HG03025 (cell line): ENCODE measurements around the gene CTPS2.
"Not testable (repeated sequence)": the region's sequence is repeated elsewhere in the genome, so short reads cannot be mapped to it uniquely, and the experiment has no call there.

Source experiments
- ATAC-seq: cut with Tn5 transposase; IDR thresholded peaks from one replicate; pipeline ENCODE4 v1.9.1; 2021; ENCODE audit warnings: mild to moderate bottlenecking, moderate library complexity; ENCODE audit not compliant: unreplicated experiment, low FRiP score

The CTPS2 gene

DNA sequence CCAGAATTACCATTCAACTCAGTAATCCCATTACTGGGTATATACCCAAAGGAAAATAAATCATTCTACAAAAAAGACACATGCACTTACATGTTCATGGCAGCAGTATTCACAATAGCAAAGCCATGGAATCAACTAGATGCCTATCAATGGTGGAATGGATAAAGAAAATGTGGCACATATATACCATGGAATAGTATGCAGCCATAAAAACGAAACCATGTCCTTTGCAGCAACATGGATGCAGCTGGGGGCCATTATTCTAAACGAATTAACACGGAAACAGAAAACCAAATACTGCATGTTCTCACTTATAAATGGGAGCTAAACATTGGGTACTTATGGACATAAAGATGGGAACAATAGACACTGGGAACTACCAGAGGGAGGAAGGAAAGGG lies 101.8 kb downstream of the CTPS2 start:
- not testable (repeated sequence) for ATAC-seq

DNA sequence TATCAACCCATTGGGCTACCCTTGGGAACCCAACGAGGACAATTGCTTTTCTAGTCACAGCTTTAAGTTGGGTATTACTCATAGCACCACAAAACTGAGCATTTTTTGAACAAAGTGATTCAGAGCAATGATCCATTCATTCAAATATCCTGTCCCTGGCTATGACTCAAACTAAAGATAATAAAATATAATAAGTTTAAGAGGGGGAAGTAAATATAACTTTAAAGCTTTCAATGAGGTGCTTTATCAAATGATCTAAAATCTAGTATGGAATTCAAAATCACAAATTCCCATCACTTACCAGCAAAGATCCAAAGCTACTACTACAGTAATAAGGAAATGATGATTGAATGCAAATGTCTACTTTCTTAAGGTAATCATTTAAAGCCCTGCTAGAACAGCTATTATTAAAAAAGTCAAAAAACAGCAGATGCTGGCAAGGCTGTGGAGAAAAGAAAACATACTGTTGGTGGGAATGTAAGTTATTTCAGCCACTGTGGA lies 102.3 kb downstream of the CTPS2 start:
- ATAC-seq, result no peak

DNA sequence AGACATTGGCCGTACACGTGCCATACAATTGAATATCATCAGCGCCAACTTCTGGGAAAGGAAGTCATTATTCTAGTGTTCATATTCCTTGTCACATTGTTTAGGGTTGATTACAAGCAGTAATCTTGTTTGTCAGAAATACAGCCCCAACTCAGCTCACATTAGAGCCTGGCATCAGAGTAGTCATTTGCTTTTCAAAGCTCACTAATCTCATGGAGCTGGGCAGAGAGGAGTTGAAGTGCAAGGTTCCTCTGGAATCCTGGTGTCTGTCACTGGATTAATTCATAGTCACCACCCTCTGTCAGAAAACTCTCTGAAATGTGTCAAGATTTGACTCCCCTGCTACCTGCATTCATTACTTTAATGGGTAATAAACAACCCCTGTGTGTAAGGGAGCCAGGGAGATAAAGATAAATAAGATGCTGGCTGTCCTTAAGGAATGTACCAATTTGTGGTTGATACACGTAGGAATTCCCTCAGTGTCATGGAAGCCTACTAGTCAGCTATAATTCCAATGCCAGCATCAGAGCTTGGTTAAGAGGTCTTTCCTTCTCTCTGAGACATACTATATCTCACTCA lies 106.2 kb downstream of the CTPS2 start:
- no peak for ATAC-seq

DNA sequence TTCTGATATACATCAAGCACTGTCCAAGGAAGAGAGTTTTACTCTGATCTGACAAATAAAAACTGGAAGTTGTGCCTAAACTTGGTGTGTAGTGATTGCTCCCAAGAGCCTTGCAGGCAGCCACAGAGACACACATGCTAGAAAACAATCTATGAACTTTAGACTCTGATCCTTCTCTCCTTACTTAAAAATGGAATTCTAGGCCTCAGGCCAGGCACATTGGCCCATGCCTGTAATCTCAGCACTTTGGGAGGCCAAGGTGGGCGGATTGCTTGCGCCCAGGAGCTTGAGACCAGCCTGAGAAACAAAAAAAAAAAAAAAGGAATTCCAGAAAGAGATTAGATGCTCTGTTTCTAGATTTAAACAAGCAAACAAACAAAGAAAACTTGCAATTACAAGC lies 108.1 kb downstream of the CTPS2 start:
- no peak for ATAC-seq

DNA sequence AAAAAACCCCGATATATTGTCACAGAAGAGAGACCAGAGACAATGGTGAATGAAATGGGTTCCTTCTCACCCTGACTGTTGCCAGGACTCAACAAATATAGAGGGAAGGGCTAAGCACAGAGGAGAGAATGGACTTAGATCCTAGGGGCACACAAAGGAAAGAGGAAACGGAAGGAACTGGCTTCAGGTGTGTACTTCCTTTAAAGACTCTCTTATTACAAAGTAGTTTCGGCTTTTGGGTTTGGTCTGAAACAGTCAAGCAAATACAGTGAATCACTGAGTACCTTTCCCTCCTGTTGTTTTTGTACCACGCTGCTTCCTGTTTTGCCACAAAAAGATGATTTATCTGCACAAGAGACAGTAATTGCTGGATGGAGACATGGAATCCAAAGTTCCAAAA lies 108.6 kb downstream of the CTPS2 start:
- no peak for ATAC-seq

- not testable (repeated sequence) for ATAC-seq
These were observed 109.2 kb downstream of the CTPS2 start for GRCh38 chrX:16603235-16603634.

- ATAC-seq, result no peak
These were observed 110.6 kb downstream of the CTPS2 start for GRCh38 chrX:16601885-16602284.

DNA sequence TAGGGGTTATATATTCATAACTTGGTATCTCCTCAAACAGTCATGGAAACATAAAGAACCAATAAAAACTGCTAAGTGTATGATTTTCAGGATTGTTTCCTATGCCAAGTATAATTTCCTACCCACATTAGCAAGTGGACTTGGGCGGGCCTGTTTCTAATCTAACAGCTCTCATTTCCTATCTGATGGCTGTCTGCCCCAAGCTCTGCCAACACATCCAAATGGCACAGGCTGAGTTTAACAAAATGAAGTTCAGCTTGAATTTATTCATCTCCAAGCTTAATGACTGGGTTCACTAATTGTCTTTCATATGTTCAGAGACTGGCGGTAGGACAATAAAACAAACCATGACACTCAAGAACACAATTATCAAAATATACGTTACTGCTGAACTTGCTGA lies 118.0 kb downstream of the CTPS2 start:
- ATAC-seq, result no peak

- ATAC-seq, result no peak
These were observed 118.7 kb downstream of the CTPS2 start for GRCh38 chrX:16593801-16594200.

DNA sequence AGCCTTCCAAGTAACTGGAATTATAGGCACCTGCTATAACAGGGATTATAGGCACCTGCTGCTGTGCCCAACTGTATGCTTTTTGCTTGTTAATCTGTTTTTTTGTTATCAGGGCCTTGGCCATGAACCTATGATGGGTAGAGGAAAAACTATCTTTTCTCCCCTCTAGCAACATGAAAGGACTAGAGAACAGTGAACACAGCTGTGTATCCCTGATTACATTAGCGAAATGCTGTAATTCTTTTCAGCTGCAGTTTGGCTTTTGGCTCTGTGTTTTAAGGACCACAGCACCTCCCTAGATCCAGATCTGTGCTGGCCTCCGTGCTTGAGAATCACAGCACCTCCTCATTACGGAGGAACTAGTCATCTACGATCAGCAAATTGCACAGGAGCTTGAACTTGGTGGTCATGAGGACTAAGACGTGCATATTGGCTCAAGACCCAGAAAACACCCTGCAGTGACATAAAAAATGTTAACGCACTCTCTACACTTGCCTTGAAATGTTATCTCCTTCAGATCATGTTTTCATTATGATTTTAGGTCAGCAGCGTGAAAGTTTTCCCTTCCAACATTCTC lies 120.2 kb downstream of the CTPS2 start:
- ATAC-seq, result no peak

DNA sequence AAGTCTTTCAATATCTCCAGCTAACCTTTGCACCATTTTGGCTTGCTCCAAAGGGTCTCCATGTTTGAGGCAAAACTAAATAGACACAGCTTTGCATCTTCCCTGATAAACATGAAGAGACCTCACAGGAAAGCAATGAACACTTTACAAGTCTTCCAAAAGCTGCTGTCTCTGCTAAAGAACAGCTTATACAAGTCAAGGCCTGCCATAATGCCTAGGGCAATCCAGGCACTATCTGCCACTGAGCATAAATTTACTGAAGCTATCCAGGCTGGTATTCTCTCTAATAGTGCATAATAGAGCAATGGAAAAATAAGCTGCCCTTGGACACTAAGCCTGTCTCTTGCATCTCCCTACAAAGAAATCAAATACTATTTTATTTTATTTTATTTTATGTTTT lies 122.6 kb downstream of the CTPS2 start:
- ATAC-seq, result no peak

DNA sequence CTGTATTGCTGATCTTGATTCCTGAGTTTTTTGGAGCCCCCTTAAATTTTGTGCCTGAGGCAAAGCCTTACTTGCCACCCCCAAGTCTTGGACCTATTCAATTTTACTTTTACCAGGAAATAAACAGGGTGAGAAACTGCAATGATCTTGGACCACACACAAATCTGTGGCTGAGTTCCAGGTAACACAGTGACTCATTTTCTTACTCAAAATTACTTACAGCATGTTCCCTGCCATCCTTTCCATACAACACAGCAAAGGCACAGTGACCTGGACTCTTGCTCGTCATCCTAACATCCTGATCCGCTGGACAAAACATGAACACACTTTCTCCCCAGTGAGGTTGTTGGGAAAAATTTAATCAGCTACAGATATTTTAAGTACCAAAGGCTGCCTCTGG lies 123.3 kb downstream of the CTPS2 start:
- no peak for ATAC-seq

- ATAC-seq, result no peak
These were observed 124.2 kb downstream of the CTPS2 start for GRCh38 chrX:16588266-16588665.

GRCh38 chrX:16587836-16588235 lies 124.6 kb downstream of the CTPS2 start:
- ATAC-seq, result no peak

- no peak for ATAC-seq
These were observed 125.9 kb downstream of the CTPS2 start for GRCh38 chrX:16586377-16587112.

GRCh38 chrX:16585486-16586376 lies 126.7 kb downstream of the CTPS2 start:
- ATAC-seq, result no peak

DNA sequence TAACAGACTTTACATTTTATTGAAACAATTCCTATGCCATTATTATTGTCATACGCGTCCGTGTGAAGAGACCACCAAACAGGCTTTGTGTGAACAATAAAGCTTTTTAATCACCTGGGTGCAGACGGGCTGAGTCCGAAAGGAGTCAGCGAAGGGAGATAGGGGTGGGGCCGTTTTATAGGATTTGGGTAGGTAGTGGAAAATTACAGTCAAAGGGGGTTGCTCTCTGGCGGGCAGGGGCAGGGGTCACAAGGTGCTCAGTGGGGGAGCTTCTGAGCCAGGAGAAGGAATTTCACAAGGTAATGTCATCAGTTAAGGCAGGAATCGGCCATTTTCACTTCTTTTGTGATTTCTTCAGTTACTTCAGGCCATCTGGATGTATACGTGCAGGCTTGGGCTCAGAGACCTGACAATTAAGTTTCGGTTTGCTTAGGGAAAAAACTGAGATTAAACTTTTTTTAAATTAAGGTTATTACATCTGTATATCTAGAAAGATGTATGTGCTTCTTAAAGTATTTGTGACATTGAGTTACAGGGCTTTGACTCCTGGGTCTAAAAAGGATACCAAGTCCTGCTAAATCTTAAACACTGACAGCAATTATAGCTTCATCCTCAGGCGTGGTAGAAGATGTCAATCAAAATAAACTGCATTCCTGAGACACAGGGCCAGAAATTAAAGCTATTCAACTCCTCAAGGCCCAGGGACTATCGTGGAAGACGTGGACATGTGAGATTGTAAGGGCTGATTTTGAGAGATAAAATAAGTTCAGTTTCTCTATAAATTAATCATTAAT lies 132.3 kb downstream of the CTPS2 start:
- not testable (repeated sequence) for ATAC-seq

DNA sequence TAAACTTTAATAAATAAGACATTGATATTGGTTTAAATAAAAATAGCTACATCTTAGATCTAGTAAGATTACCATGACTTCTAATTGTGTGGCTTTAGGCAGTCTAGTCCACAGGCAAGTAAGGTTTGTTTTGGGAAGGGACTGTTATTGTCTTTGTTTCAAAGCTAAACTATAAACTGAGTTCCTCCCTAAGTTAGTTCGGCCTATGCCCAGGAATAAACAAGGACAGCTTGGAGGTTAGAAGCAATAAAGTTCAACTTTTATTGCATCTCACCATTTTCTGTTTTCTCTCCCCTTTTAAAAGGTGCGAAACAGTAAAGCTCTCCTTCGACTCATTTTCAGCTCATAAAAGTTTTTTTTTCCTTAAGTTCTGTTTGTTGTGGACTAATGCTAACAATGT lies 133.0 kb downstream of the CTPS2 start:
- ATAC-seq, result no peak

DNA sequence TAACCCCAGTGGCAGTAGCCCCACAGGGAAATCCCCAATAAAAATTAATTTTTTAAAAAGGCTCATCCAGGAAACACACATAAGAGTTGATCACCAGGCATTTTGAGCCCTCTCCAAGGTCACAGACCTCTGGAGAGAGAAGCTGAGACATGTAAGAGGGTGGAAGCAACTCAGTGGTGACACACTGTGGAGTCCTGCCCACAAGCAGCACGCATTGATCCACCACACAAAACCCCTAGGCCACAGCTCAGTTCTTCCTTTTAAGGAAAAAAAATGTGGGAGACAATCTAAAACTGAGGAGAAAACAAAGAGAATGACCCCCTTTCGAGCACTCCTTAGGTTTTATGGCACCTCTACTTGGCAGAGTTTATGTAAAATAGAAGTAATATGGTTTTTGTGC lies 134.3 kb downstream of the CTPS2 start:
- ATAC-seq, result no peak

DNA sequence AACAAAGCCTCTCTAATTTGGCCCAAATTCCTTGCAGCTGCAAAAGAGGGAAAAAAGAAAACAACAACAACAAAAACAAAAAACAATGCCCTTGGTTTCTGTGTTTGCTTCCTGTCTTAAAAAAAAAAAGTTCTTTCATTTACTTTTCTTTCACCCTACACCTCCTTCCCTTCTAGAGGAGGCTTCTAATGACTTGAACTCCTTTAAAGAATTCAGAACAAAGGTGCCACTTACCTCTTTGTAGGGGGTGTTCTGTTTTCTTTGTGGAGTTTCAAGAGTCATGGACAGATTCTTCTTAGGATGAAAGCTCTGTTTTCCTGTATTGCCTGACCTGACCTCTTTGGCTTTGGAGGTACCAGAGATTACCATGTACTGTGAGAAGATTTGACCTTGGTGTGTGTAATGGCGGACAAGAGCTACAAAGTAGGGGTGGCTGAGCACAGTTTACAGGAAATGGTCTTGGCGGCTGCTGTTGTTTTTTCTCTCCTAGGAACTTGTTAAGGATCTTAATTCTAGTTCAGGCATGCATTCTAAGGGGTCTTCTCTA lies 134.9 kb downstream of the CTPS2 start:
- no peak for ATAC-seq
